HepG2 (cell line): ENCODE data around the gene GALNT9. TPM values are rescaled to one million over a fixed set of nuclear protein-coding genes. Genes with fewer than 3 reads are reported as not detected.

Experiments
- ATAC-seq: fragments of 200-7000 bp; cut with Tn5 transposase; 3 replicates; pipeline ENCODE4 v1.9.1; 2020; ENCODE audit warnings: mild to moderate bottlenecking, moderate library complexity
- BruUV-seq: library from RNA; stranded (reverse); fragments of 400-500 nt; replicated peaks from 2 replicates; lab custom pipeline; 2021; lab: Mats Ljungman, UMichigan
- CTCF ChIA-PET: fragments of 300-600 bp; formaldehyde crosslinking; extraction: SDS; loops from one replicate; lab custom pipeline; 2021; ENCODE audit warnings: low total read pairs, inconsistent platforms, low intra/inter-chr PET ratio; lab: Yijun Ruan, JAX
- POLR2A ChIA-PET: fragments of 350-600 bp; sonication (Branson Sonifier 250); formaldehyde crosslinking; loops from one replicate; lab custom pipeline; 2020; ENCODE audit warnings: antibody characterized with exemption, inconsistent platforms; lab: Yijun Ruan, JAX
- DNase-seq: peaks from one replicate; pipeline ENCODE4 v3.0.0-alpha.2; 2015; ENCODE audit warnings: low spot score
- FAIRE-seq: peaks from 3 replicates; lab custom pipeline; 2011; peaks lifted over from hg19 to GRCh38; lab: Jason Lieb, UNC
- H2AFZ ChIP-seq: one replicate; pipeline ENCODE4 v1.6.1; 2011; ENCODE audit warnings: low read length, inconsistent platforms
- H3K27ac ChIP-seq: fragments of 300-600 bp; 3 replicates; pipeline ENCODE4 v1.8.0; 2011; ENCODE audit warnings: mixed run types, mild to moderate bottlenecking, mixed read lengths, low read length, inconsistent platforms; ENCODE audit not compliant: insufficient read depth; ENCODE audit errors: extremely low read length
- H3K27me3 ChIP-seq, 2 experiments: fragments of 200-600 bp in 1 of 2; 2 replicates in 1 of 2; 3 replicates in 1 of 2; pipeline versions ENCODE4 v1.6.0 to v1.8.0; 2011; ENCODE audit warnings: low read length in 2 of 2, mild to moderate bottlenecking in 2 of 2, moderate library complexity in 2 of 2, inconsistent platforms in 1 of 2; ENCODE audit not compliant: insufficient read depth in 2 of 2, control insufficient read depth in 1 of 2
- H3K36me3 ChIP-seq, 2 experiments: fragments of 200-600 bp in 1 of 2; replicated peaks in 1 of 2; 2 replicates in 1 of 2; 3 replicates in 1 of 2; pipeline versions ENCODE4 v1.5.1 to v1.8.0; 2011; ENCODE audit warnings: low read length in 2 of 2, inconsistent platforms in 1 of 2; ENCODE audit not compliant: insufficient read depth in 2 of 2, control insufficient read depth in 1 of 2
- H3K4me1 ChIP-seq: 2 replicates; pipeline ENCODE4 v1.5.1; 2012; ENCODE audit warnings: low read length, inconsistent platforms; ENCODE audit not compliant: insufficient read depth
- H3K4me2 ChIP-seq: 2 replicates; pipeline ENCODE4 v1.6.0; 2011; ENCODE audit warnings: low read depth, low read length, inconsistent platforms
- H3K4me3 ChIP-seq, 3 experiments: fragments of 200-600 bp in 1 of 3; sonication (generic), shearing (Covaris generic) in 1 of 3; replicated peaks in 1 of 3; 2 replicates each; pipeline ENCODE4 v1.5.1; 2011 to 2016; ENCODE audit warnings: low read length in 3 of 3, inconsistent platforms in 2 of 3, low read depth in 2 of 3, mild to moderate bottlenecking in 2 of 3, control low read depth in 1 of 3, mixed read lengths in 1 of 3; ENCODE audit not compliant: insufficient read depth in 1 of 3
- H3K79me2 ChIP-seq: one replicate; pipeline ENCODE4 v1.6.1; 2011; ENCODE audit warnings: low read length, inconsistent platforms; ENCODE audit not compliant: insufficient read depth
- H3K9ac ChIP-seq: 2 replicates; pipeline ENCODE4 v1.6.0; 2011; ENCODE audit warnings: mild to moderate bottlenecking, low read depth, low read length, inconsistent platforms; ENCODE audit not compliant: insufficient read depth
- H3K9me3 ChIP-seq: 2 replicates; pipeline ENCODE4 v1.5.1; 2012; ENCODE audit warnings: mild to moderate bottlenecking, low read length
- H4K20me1 ChIP-seq: 2 replicates; pipeline ENCODE4 v1.6.0; 2011; ENCODE audit warnings: inconsistent platforms, mild to moderate bottlenecking, low read length, moderate library complexity; ENCODE audit not compliant: insufficient read depth
- CENPX ChIP-seq: sonication (generic); formaldehyde crosslinking; IDR thresholded peaks from 2 replicates; pipeline ENCODE4 v1.9.0; 2021; ENCODE audit warnings: mild to moderate bottlenecking, missing genetic modification reagents, moderate library complexity
- ESRRA ChIP-seq: sonication (generic); formaldehyde crosslinking; IDR thresholded peaks from 2 replicates; pipeline ENCODE4 v1.5.1; 2020; ENCODE audit warnings: mild to moderate bottlenecking, low read depth, missing genetic modification reagents
- ETV5 ChIP-seq: IDR thresholded peaks from 2 replicates; pipeline ENCODE4 v1.6.1; 2018; ENCODE audit warnings: missing biosample characterization, missing genetic modification reagents, inconsistent platforms, borderline replicate concordance
- FOXM1 ChIP-seq: sonication (generic); formaldehyde crosslinking; IDR thresholded peaks from 2 replicates; pipeline ENCODE4 v1.5.0; 2020; ENCODE audit warnings: missing genetic modification reagents
- HNF4A ChIP-seq: sonication (generic); formaldehyde crosslinking; IDR thresholded peaks from 2 replicates; pipeline ENCODE4 v1.4.0; 2020; ENCODE audit warnings: missing genetic modification reagents
- NKX3-1 ChIP-seq: sonication (generic); formaldehyde crosslinking; IDR thresholded peaks from 2 replicates; pipeline ENCODE4 v1.5.0; 2020; ENCODE audit warnings: missing genetic modification reagents
- PHF21A ChIP-seq: sonication (generic); formaldehyde crosslinking; IDR thresholded peaks from 2 replicates; pipeline ENCODE4 v1.5.0; 2020; ENCODE audit warnings: mild to moderate bottlenecking, missing genetic modification reagents
- RELA ChIP-seq: sonication (generic); formaldehyde crosslinking; IDR thresholded peaks from 2 replicates; pipeline ENCODE4 v1.4.0; 2020; ENCODE audit warnings: missing genetic modification reagents
- SNAPC5 ChIP-seq: sonication (generic); formaldehyde crosslinking; IDR thresholded peaks from 2 replicates; pipeline ENCODE4 v1.8.1; 2023; ENCODE audit warnings: mild to moderate bottlenecking, missing genetic modification reagents, borderline replicate concordance
- SNRNP70 ChIP-seq: fragments of 200-400 bp; formaldehyde crosslinking; IDR thresholded peaks from 2 replicates; pipeline ENCODE4 v1.6.1; 2017; ENCODE audit warnings: mild to moderate bottlenecking, low read depth, low read length, moderate library complexity
- XBP1 ChIP-seq: sonication (generic); formaldehyde crosslinking; IDR thresholded peaks from 2 replicates; pipeline ENCODE4 v1.5.0; 2020; ENCODE audit warnings: missing genetic modification reagents
- ZFP36L1 ChIP-seq: sonication (generic); formaldehyde crosslinking; IDR thresholded peaks from 2 replicates; pipeline ENCODE4 v1.8.0; 2022; ENCODE audit warnings: mild to moderate bottlenecking, missing genetic modification reagents, moderate library complexity
- ZFY ChIP-seq: sonication (generic); formaldehyde crosslinking; IDR thresholded peaks from 2 replicates; pipeline ENCODE4 v1.4.0; 2020; ENCODE audit warnings: missing genetic modification reagents
- ZKSCAN1 ChIP-seq: fragments of 150-350 bp; IDR thresholded peaks from 2 replicates; pipeline ENCODE4 v1.6.1; 2014; ENCODE audit warnings: low read length
- ZNF207 ChIP-seq: fragments of 450-650 bp; IDR thresholded peaks from 2 replicates; pipeline ENCODE4 v1.6.1; 2016; ENCODE audit warnings: antibody characterized with exemption, borderline replicate concordance
- ZNF276 ChIP-seq: sonication (generic); formaldehyde crosslinking; IDR thresholded peaks from 2 replicates; pipeline ENCODE4 v1.4.0; 2020; ENCODE audit warnings: mild to moderate bottlenecking, low read depth, missing genetic modification reagents
- ZNF382 ChIP-seq: sonication (generic); formaldehyde crosslinking; IDR thresholded peaks from 2 replicates; pipeline ENCODE4 v1.5.0; 2020; ENCODE audit warnings: missing genetic modification reagents, mild to moderate bottlenecking, borderline replicate concordance
- ZNF614 ChIP-seq: IDR thresholded peaks from 2 replicates; pipeline ENCODE4 v1.6.1; 2018; ENCODE audit warnings: missing biosample characterization, missing genetic modification reagents, inconsistent platforms, borderline replicate concordance
- ZNF772 ChIP-seq: sonication (generic); formaldehyde crosslinking; IDR thresholded peaks from 2 replicates; pipeline ENCODE4 v1.5.0; 2020; ENCODE audit warnings: mild to moderate bottlenecking, missing genetic modification reagents
- WGBS: methylation state at CpG from one replicate; pipeline ENCODE4 v1.1.6; 2017; ENCODE audit warnings: low lambda C conversion rate; 5-methylcytosine and 5-hydroxymethylcytosine counted together
- in situ Hi-C: cut with HindIII; loops from 2 replicates; pipeline ENCODE4 v1.10.0; 2017; ENCODE audit warnings: low pct_unique_long_range_greater_than_20kb; ENCODE audit not compliant: extremely low pct_ligation_motif_present
- intact Hi-C: fragments of 100-400 bp; cut with micrococcal nuclease; formaldehyde crosslinking; loops from one replicate; pipeline ENCODE4 v1.10.0; 2022; ENCODE audit not compliant: unreplicated experiment
- polyA plus RNA-seq, 8 experiments: library from polyadenylated mRNA; depleted of rRNA in 3 of 8; stranded (reverse) in 7 of 8; unstranded in 1 of 8; fragments of >200 nt; fragmentation: Illumina TruSeq in 4 of 8; extraction: Trizol in 4 of 8; gene quantifications; 2 replicates each; pipeline versions ENCODE4 v1.2.1 to v1.2.3, GENCODE V29; 2011 to 2016; ENCODE audit warnings: low read depth in 4 of 8, missing spikeins in 1 of 8, mixed read lengths in 1 of 8; ENCODE audit not compliant: insufficient read depth in 1 of 8
- total RNA-seq, 5 experiments: library from RNA; depleted of rRNA; stranded (reverse); fragments of >200 nt; fragmentation: Illumina TruSeq; extraction: Trizol; gene quantifications; 2 replicates each; pipeline ENCODE4 v1.2.3, GENCODE V29; 2016; ENCODE audit warnings: low read depth in 1 of 5

GALNT9 gene
- total and polyA plus RNA-seq, 2 of the 13 experiments (the other 11 are each of a cell fraction or from before 2014, with no cell fraction given): 0.04 TPM; not detected in 1

- POLR2A ChIA-PET: no interaction called here
- no peaks in the 10 kb centered on the region for H3K4me1 ChIP-seq
- no TSS peak for BruUV-seq
- in situ Hi-C loops (no loop called here), intact Hi-C loops (no loop called here)
- CTCF ChIA-PET: no interaction called here
- H3K27ac ChIP-seq: no peak overlapping the region
- FAIRE-seq (no peak), DNase-seq (no peak), ATAC-seq (no peak)
- H2AFZ ChIP-seq: no peak overlapping the region
- H3K79me2 ChIP-seq: no peaks in the 10 kb centered on the region
- 36% methylated on average over 23 of the region's 25 CpGs for WGBS
- H3K9me3 ChIP-seq: no peaks in the 10 kb centered on the region
- H3K9ac ChIP-seq: no peak overlapping the region
- H3K36me3 ChIP-seq: no peaks in the 10 kb centered on the region
- peaks cover 2% of the 10 kb centered on the region; the same call in 1 of the 2 replicates for H4K20me1 ChIP-seq
- H3K4me2 ChIP-seq: no peak overlapping the region
- peaks cover 23 to 85% of the 10 kb centered on the region in 2 experiments for H3K27me3 ChIP-seq
- H3K4me3 ChIP-seq: no peak overlapping the region
- TF ChIP-seq RELA (CRISPR knock-in tag) (no peak), ZFP36L1 (CRISPR knock-in tag) (no peak), ZFY (CRISPR knock-in tag) (no peak), FOXM1 (CRISPR knock-in tag) (no peak), ZNF382 (no peak), HNF4A (CRISPR knock-in tag) (no peak), PHF21A (no peak)
These were observed 152.4 kb downstream of the GALNT9 start for GRCh38 chr12:132176920-132177551.

GRCh38 chr12:132176385-132176919 lies 152.9 kb downstream of the GALNT9 start:
- H4K20me1 ChIP-seq: peaks cover 3% of the 10 kb centered on the region; the same call in 1 of the 2 replicates
- no peak overlapping the region for H3K27ac ChIP-seq
- peaks cover 27 to 88% of the 10 kb centered on the region in 2 experiments for H3K27me3 ChIP-seq
- no peak overlapping the region for H2AFZ ChIP-seq
- no peak overlapping the region for H3K4me3 ChIP-seq
- BruUV-seq: no TSS peak
- no peaks in the 10 kb centered on the region for H3K36me3 ChIP-seq
- no peak overlapping the region for H3K9ac ChIP-seq
- intact Hi-C loops (no loop called here), in situ Hi-C loops (no loop called here)
- FAIRE-seq: no peak
- no peak for ATAC-seq
- no peaks in the 10 kb centered on the region for H3K4me1 ChIP-seq
- no peak overlapping the region for H3K4me2 ChIP-seq
- H3K9me3 ChIP-seq: no peaks in the 10 kb centered on the region
- DNase-seq: no peak
- no peaks in the 10 kb centered on the region for H3K79me2 ChIP-seq
- WGBS: 37% methylated on average over 11 of the region's 19 CpGs
- POLR2A ChIA-PET: no interaction called here
- CTCF ChIA-PET: no interaction called here
- no peak for TF ChIP-seq NKX3-1 (CRISPR knock-in tag)
- TF ChIP-seq ESRRA (CRISPR knock-in tag): no peak
- no peak for TF ChIP-seq SNRNP70
- TF ChIP-seq XBP1 (CRISPR knock-in tag): no peak
- no peak for TF ChIP-seq ZNF207
- TF ChIP-seq ZNF772: no peak
- no peak for TF ChIP-seq ETV5 (CRISPR knock-in tag)
- TF ChIP-seq ZNF276 (CRISPR knock-in tag): no peak
- no peak for TF ChIP-seq ZNF614 (CRISPR knock-in tag)
- no peak for TF ChIP-seq ZKSCAN1
- TF ChIP-seq SNAPC5 (CRISPR knock-in tag): no peak
- no peak for TF ChIP-seq CENPX
